ENCODE data around the gene RGMB. TPM values are rescaled to one million over a fixed set of nuclear protein-coding genes. Genes with fewer than 3 reads are reported as not detected.
"Not testable (repeated sequence)": the region's sequence is repeated elsewhere in the genome, so short reads cannot be mapped to it uniquely, and the experiment has no call there.

The RGMB gene
- total and polyA plus RNA-seq, 3 donors from 2014 or later, result 22.4 to 47.4 (median 41.2) TPM

DNA sequence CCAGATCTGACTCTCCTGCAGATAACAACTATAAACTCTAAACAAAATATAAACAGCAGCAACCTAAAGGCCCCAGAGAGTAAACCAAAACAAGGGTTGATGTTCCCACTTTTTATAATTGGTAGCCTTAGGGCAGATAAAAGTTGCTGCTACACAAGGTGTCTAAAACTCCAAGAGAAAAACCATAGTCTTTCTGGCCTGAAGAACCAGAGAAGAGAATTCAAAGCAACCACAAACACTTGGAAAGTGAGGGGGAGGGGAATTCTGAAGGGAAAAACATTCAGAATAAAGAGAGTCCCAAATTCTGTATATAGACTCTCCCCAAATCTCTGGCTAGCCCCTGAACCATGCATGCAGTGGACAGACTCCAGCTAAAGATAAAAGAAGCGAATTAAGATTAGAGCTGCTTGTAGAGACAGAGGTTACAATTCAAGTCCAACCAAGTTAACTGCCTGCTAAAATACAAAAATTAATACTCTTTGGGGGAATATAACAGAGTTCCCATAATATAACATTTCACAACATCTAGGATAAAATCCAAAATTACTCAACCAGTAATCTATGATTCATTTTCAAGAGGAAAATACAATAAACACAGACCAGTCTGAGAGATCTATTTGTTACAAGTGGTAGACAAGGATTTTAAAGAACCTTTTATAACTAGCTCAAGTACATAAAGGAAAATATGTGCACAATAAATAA is 37.5 kb upstream of the RGMB start:
- TF ChIP-seq POLR2A (IDR thresholded peaks at IDR 0.05), result no peak
- TF ChIP-seq, protein P1, sequence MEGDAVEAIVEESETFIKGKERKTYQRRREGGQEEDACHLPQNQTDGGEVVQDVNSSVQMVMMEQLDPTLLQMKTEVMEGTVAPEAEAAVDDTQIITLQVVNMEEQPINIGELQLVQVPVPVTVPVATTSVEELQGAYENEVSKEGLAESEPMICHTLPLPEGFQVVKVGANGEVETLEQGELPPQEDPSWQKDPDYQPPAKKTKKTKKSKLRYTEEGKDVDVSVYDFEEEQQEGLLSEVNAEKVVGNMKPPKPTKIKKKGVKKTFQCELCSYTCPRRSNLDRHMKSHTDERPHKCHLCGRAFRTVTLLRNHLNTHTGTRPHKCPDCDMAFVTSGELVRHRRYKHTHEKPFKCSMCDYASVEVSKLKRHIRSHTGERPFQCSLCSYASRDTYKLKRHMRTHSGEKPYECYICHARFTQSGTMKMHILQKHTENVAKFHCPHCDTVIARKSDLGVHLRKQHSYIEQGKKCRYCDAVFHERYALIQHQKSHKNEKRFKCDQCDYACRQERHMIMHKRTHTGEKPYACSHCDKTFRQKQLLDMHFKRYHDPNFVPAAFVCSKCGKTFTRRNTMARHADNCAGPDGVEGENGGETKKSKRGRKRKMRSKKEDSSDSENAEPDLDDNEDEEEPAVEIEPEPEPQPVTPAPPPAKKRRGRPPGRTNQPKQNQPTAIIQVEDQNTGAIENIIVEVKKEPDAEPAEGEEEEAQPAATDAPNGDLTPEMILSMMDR (IDR thresholded peaks at IDR 0.05), result no peak
- H3K4me1 ChIP-seq, result no peaks in the 10 kb centered on the region
- H3K27ac ChIP-seq, result no peak overlapping the region
- no peak overlapping the region for H3K4me3 ChIP-seq
- no peak for DNase-seq
- 86 to 88% methylated on average over 1 of the region's 1 CpG for WGBS, 2 donors
- no peaks in the 10 kb centered on the region for H3K9me3 ChIP-seq
- intact Hi-C loops (cut with DNase I; ENCODE audit: low total_unique reads), result no loop called here
- no peaks in the 10 kb centered on the region for H3K36me3 ChIP-seq (ENCODE audit: low read depth, missing control alignments)
- H3K27me3 ChIP-seq, result no peaks in the 10 kb centered on the region

DNA sequence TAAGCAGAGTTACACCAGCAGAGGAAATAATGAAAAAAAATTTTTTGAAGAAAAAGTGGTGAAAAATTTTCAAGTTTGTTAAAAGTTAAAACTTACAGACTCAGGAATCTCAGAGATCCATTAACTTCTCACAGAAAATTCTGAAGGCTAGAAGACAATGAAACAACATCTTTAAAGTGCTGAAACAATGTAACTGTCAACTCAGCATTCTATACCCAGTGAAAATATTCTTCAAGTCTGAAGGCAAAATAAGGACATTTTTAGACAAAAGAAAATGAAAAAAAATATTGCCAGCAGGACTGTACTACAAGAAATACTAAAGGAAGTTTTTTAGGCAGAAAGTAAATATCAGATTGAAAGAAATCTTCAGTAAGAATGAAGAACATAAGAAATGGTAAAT is 36.7 kb upstream of the RGMB start:
- TF ChIP-seq, protein P1 (IDR thresholded peaks at IDR 0.05), result no peak
- no peak for TF ChIP-seq POLR2A (IDR thresholded peaks at IDR 0.05)
- Histone ChIP-seq H3K27me3 (no peaks in the 10 kb centered on the region), H3K4me1 (no peaks in the 10 kb centered on the region), H3K27ac (no peak overlapping the region), H3K4me3 (no peak overlapping the region), H3K9me3 (no peaks in the 10 kb centered on the region), H3K36me3 (ENCODE audit: low read depth, missing control alignments) (no peaks in the 10 kb centered on the region)
- no peak for DNase-seq
- intact Hi-C loops (cut with DNase I; ENCODE audit: low total_unique reads), result no loop called here

DNA sequence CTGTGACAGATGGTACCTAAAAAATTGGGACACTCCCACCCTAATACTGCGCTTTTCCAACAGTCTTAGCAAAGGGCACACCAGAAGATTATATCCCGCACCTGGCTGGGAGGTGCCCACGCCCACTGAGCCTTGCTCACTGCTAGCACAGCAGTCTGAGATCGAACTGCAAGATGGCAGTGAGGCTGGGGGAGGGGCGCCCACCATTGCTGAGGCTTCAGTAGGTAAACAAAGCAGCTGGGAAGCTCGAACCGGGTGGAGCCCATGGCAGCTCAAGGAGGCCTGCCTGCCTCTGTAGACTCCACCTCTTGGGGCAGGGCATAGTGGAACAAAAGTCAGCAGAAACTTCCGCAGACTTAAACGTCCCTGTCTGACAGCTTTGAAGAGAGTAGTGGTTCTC is 36.0 kb upstream of the RGMB start:
- H3K36me3 ChIP-seq (ENCODE audit: low read depth, missing control alignments); H3K27me3 ChIP-seq; H3K4me3 ChIP-seq; DNase-seq; intact Hi-C loops (cut with DNase I; ENCODE audit: low total_unique reads); H3K9me3 ChIP-seq; H3K4me1 ChIP-seq; H3K27ac ChIP-seq: not testable (repeated sequence)
- WGBS, 2 donors, result 85 to 92% methylated on average over 6 to 9 of the region's 9 CpGs

DNA sequence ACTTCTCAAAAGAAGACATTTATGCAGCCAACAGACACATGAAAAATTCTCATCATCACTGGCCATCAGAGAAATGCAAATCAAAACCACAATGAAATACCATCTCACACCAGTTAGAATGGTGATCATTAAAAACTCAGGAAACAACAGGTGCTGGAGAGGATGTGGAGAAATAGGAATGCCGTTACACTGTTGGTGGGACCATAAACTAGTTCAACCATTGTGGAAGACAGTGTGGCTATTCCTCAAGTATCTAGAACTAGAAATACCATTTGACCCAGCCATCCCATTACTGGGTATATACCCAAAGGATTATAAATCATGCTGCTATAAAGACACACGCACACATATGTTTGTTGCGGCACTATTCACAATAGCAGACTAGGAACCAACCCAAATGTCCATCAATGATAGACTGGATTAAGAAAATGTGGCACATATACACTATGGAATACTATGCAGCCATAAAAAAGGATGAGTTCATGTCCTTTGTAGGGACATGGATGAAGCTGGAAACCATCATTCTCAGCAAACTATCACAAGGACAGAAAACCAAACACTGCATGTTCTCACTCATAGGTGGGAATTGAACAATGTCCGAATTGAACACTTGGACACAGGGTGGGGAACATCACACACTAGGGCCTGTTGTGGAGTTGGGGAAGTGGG is 34.8 kb upstream of the RGMB start:
- H3K4me3 ChIP-seq; intact Hi-C loops (cut with DNase I; ENCODE audit: low total_unique reads); H3K27ac ChIP-seq; DNase-seq; H3K36me3 ChIP-seq (ENCODE audit: low read depth, missing control alignments); H3K4me1 ChIP-seq; H3K9me3 ChIP-seq; H3K27me3 ChIP-seq: not testable (repeated sequence)
- WGBS, 2 donors, result 90 to 95% methylated on average over 4 of the region's 4 CpGs

DNA sequence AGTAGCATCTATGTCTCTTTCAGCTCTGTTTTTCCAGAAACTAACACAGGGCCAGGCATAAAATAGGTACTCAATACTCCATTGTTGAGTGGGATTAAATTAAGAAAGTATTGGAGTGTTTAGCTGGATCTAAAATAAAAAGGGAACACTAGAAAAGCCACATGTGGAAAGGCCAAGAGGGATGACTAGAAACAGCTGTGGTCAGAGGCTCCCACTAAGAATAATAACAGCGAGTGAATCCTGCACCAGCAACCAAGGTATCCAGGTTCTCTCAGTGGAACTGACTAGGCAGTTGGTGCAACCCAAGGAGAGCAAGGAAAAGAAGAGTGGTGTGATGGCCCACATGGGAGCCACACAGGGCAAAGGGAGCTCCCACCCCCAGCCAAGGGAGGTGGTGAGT is 31.5 kb upstream of the RGMB start:
- no peak overlapping the region for H3K27ac ChIP-seq

More for the DNA sequence above, 31.5 kb upstream of the RGMB start:
- TF ChIP-seq, protein P1 (IDR thresholded peaks at IDR 0.05), result no peak
- no peak for TF ChIP-seq POLR2A (IDR thresholded peaks at IDR 0.05)
- no peaks in the 10 kb centered on the region for H3K36me3 ChIP-seq (ENCODE audit: low read depth, missing control alignments)
- no peaks in the 10 kb centered on the region for H3K9me3 ChIP-seq
- intact Hi-C loops (cut with DNase I; ENCODE audit: low total_unique reads), result no loop called here
- no peak for DNase-seq
- WGBS, 2 donors, result 86 to 93% methylated on average over 1 of the region's 1 CpG
- no peaks in the 10 kb centered on the region for H3K27me3 ChIP-seq
- H3K4me1 ChIP-seq, result no peaks in the 10 kb centered on the region
- no peak overlapping the region for H3K4me3 ChIP-seq
